ENCODE measurements around the gene BRF1.
A peak's percentile ranks its signal among the peaks of the same experiment; 100 is the strongest.

BRF1 gene

GRCh38 chr14:105267820-105268548, 32.8 kb downstream of the BRF1 start:
- no peak for DNase-seq (ENCODE audit: low read depth in 3 of 3, low spot score in 1 of 3)

- DNase-seq (ENCODE audit: low read depth in 3 of 3, low spot score in 1 of 3) = no peak
Measured at GRCh38 chr14:105261781-105262180, 39.0 kb downstream of the BRF1 start.

- no peak for DNase-seq (ENCODE audit: low read depth in 3 of 3, low spot score in 1 of 3)
Measured at GRCh38 chr14:105260959-105261358, 39.8 kb downstream of the BRF1 start.

- no peak for DNase-seq (ENCODE audit: low read depth in 3 of 3, low spot score in 1 of 3)
Measured at GRCh38 chr14:105258846-105259245, 42.0 kb downstream of the BRF1 start.

- no peak for DNase-seq (ENCODE audit: low read depth in 3 of 3, low spot score in 1 of 3)
Measured at GRCh38 chr14:105257464-105257863, 43.3 kb downstream of the BRF1 start.

GRCh38 chr14:105256292-105256960, 44.4 kb downstream of the BRF1 start:
- DNase-seq (ENCODE audit: low read depth in 3 of 3, low spot score in 1 of 3) = no peak

- DNase-seq (ENCODE audit: low read depth in 3 of 3, low spot score in 1 of 3) = no peak
Measured at GRCh38 chr14:105255021-105255507, 45.7 kb downstream of the BRF1 start.

GRCh38 chr14:105253329-105253682, 47.5 kb downstream of the BRF1 start:
- no peak for DNase-seq (ENCODE audit: low read depth in 3 of 3, low spot score in 1 of 3)

GRCh38 chr14:105252552-105253328, 48.1 kb downstream of the BRF1 start:
- DNase-seq (ENCODE audit: low read depth in 3 of 3, low spot score in 1 of 3) = no peak

GRCh38 chr14:105251920-105252319, 48.9 kb downstream of the BRF1 start:
- DNase-seq (ENCODE audit: low read depth in 3 of 3, low spot score in 1 of 3) = no peak

GRCh38 chr14:105250986-105251385, 49.8 kb downstream of the BRF1 start:
- DNase-seq (ENCODE audit: low read depth in 3 of 3, low spot score in 1 of 3) = no peak

- no peak for DNase-seq (ENCODE audit: low read depth in 3 of 3, low spot score in 1 of 3)
Measured at GRCh38 chr14:105250008-105250366, 50.8 kb downstream of the BRF1 start.

GRCh38 chr14:105249182-105250007, 51.4 kb downstream of the BRF1 start:
- DNase-seq (ENCODE audit: low read depth in 3 of 3, low spot score in 1 of 3) = no peak

- DNase-seq (ENCODE audit: low read depth in 3 of 3, low spot score in 1 of 3) = peak; percentile 56 to 82 (median 69)
Measured at GRCh38 chr14:105248368-105249181, 52.2 kb downstream of the BRF1 start, which contains the start of gene BTBD6. Gene BTBD6 (plus strand): TSS chr14:105248533. CDS start chr14:105248712, 179 bp downstream.

GRCh38 chr14:105247715-105248367, 53.0 kb downstream of the BRF1 start:
- DNase-seq (ENCODE audit: low read depth in 3 of 3, low spot score in 1 of 3) = no peak

GRCh38 chr14:105247026-105247425, 53.8 kb downstream of the BRF1 start:
- no peak for DNase-seq (ENCODE audit: low read depth in 3 of 3, low spot score in 1 of 3)

GRCh38 chr14:105244334-105244733, 56.5 kb downstream of the BRF1 start:
- no peak for DNase-seq (ENCODE audit: low read depth in 3 of 3, low spot score in 1 of 3)

GRCh38 chr14:105241641-105242040, 59.2 kb downstream of the BRF1 start:
- DNase-seq (ENCODE audit: low read depth in 3 of 3, low spot score in 1 of 3) = no peak

GRCh38 chr14:105240811-105241576, 59.8 kb downstream of the BRF1 start:
- DNase-seq (ENCODE audit: low read depth in 3 of 3, low spot score in 1 of 3) = no peak
